ENCODE data around the gene MRPL44.

- TF ChIP-seq CTCF (conservative IDR thresholded peaks at IDR 0.05) (no peak), EZH2 (IDR thresholded peaks at IDR 0.05; ENCODE audit: low read depth) (no peak)
Observed at GRCh38 chr2:223995569-223995968, 38.3 kb downstream of the MRPL44 start.

Measured in PC-9 (cell line).